DMS53 (cell line): ENCODE data around the gene GYS1.

Experiments
- DNase-seq: peaks from one replicate; lab custom pipeline; 2025; lab: John Stamatoyannopoulos, UW

GYS1 gene

DNA sequence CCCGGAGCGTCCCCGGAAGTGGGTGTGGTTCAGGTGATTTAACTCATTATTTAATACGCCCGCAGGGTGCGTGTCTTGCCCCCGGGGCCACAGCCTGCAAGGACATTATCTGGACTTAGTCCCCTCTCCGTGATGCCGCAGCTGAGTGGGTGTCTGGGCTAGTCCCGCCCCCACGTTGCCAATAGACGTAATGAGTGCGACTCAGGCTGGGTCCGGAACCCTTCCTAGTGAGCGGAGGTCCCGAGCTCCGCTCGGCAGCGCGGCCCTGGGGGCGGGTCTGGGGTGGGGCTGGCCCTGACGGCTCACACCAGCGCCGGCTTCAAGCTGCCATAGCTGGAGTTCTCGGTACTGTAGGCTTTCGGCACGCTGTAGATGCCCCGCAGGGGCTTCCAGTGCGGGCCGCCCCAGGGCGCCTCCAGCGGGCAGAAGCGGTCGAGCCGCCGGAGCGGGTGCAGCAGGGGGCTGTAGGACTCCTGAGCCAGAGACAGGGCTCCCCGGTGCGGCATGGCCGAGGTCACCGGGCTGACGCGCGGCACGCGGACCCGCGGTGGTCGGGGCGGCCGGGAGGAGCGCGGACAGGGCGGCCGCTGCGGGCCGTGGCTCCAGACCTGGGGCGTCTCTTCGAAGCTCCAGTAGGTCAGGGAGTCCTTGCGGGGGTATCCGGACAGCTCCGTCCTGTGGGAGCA, 24.7 kb upstream of the GYS1 start:
- peak; percentile 84 for DNase-seq

DNA sequence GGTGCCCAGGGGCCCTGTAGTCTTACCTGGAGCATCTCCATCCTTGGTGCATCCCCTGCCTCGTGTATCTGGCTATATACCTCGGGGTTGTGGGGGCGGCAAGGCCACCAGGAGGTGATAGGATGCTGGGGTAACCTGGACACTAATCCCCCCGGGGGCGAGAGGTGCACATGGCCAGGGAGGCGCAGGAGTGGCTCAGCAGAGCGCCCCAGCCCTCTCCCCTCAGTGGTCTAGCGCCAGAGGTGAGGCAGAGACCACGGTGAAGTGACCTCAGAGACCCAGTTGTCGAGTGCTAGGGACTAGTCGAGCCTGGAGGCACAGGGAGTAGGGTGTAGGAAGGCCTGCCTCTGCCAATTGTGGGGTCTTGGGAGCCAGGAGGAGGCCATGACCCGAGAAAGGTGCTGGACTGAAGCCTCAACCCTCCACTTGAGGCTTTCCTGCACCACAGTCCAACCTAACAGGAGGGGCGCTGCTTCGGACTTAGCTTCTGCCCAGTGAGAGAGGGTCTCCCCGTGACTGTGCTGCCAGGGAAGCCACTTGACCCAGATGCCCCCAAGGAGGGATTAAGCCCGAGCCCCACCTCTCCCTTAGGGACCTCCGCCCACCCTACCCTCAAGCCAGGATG, 24.0 kb upstream of the GYS1 start, which contains the start of gene LHB:
LHB (minus strand) TSS at position 51 of the 625 bp plus-strand sequence; CDS start at position 41, 10 bp downstream.
- peak; percentile 42 for DNase-seq

DNA sequence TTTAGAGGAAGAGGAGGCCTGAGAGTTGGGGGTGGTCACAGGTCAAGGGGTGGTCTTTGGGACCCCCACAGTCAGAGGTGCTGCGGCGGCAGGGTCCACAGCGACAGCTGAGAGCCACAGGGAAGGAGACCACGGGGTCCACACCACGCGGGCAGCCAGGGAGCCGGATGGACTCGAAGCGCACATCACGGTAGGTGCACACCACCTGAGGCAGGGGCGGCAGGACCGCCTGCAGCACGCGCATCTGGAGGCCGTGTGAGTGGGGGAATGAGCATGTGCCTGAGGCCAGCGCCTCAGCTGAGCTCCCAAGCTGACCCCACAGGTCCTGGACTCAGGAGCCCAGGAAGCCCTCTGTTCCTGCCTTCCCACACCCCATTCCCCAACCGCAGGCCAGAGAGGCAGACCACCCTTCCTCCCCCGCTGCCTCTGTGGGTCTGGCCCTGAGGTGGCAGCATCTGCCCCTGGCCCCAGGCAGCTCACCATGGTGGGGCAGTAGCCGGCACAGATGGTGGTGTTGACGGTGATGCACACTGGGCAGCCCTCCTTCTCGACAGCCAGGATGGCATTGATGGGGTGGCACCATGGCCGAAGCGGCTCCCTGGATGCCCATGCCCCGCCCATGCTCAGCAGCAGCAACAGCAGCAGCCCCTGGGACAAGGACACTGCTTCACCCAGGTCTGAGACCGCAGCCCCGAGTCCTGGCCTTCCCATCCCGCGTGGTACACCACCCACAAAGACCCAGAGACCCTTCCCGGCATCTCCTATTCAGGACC, 23.1 kb upstream of the GYS1 start:
- DNase-seq: no peak

DNA sequence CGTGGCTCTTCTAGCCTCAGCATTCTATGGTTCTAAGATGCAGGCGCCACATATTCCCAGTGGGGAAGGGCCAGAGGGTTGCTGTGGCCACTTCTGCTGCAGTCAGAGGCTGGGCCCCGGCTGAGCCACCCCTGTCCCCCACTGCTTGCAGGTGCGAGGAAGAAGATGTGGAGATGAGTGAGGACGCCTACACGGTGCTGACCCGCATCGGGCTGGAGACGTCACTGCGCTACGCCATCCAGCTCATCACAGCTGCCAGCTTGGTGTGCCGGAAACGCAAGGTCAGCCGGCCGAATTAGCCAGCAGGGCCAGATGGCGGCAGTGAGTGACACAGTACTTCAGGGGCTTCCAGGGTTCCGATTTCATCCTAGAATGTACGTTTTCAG, 21.8 kb upstream of the GYS1 start:
- DNase-seq: no peak

DNA sequence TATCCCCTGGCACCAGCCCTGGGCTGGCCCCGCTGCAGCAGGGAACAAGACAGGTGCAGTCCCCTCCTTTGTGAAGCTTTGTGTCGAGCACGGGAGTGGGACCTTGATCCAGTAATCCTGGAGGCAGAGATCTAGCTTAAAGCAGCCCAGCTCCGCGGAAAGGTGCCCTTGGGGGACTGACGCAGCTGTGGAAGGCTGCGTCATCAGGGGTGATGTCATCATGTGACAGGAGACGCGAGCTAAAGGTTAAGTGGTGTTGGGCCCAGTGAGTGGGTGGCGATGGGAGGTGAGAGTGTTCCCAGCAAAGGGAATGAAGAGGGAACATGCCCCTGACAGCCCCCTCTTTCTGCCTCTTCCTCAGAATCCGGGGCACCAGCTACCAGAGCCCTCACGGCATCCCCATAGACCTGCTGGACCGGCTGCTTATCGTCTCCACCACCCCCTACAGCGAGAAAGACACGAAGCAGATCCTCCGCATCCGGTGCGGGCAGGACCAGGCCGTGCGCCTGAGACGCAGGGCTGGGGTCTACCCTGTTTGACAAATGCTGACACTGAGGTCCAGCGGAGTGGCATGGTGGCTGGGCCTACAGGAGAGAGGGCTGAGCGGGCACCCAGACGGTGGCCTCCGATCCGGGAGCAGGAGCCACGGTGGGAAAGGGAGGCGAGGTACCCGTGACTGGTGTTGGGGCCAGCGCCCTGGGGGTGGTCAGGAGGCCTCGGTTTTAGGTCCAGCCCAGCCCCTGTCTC, 21.2 kb upstream of the GYS1 start:
- DNase-seq: peak; percentile 64

DNA sequence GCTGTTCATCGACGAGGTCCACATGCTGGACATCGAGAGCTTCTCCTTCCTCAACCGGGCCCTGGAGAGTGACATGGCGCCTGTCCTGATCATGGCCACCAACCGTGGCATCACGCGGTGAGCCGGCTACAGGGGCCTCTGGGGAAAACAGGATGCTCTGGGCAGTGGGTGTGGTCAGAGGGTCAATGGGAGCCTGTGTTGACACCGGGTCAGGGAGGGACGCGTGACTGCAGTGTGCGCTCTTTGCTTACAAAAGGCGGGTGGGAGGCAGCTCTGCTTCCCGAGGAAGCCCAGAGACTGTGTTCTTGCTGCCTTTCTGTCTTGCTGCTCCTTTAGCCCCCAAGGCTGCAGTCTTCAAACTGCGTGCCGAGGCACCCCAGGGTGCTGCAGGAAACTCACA, 18.1 kb upstream of the GYS1 start:
- no peak for DNase-seq

DNA sequence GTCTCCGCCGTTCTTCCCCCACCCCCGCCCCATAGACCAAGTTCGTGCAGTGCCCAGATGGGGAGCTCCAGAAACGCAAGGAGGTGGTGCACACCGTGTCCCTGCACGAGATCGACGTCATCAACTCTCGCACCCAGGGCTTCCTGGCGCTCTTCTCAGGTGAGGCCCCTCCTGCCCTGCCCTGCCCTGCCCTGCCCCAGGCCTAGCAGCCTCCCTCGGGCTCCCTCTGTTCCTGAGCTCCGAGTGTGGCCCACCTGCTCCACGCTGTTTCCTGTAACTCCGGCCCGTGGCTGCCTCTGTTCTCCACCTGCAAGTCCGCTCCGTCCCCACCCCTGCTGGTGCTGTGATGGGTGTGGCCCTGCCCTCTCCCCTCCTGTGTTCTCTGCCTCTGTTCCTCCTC, 17.3 kb upstream of the GYS1 start:
- no peak for DNase-seq

DNA sequence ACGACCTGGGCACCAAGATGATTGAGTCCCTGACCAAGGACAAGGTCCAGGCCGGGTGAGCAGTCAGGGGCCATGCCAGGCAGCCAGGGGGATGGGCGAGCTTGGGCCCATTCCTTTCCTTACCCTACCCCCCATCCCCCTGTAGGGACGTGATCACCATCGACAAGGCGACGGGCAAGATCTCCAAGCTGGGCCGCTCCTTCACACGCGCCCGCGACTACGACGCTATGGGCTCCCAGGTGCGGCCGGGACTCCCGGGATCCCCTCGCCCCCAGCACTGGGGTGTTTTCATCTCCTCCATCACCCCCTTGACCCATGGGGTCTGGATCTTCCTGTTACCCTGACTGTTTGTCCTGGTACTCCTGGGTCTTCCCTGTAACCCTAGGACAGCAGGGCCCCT, 16.7 kb upstream of the GYS1 start:
- DNase-seq: no peak

DNA sequence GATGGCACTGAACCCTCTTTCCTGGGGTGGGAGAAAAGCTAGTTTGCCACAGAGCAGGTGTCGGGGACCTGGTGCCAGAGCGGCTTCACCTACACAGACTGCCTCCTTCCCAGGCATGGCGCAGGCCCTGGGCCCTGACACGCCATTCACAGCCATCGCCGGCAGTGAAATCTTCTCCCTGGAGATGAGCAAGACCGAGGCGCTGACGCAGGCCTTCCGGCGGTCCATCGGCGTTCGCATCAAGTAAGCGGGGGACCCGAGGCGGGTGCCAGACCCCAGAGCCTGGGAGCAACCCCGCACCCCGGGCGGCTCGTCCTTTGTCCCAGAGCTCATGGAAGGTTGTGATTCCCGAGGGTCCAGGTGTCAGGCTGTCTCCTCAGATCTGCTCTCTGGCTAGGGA, 13.8 kb upstream of the GYS1 start:
- no peak for DNase-seq

DNA sequence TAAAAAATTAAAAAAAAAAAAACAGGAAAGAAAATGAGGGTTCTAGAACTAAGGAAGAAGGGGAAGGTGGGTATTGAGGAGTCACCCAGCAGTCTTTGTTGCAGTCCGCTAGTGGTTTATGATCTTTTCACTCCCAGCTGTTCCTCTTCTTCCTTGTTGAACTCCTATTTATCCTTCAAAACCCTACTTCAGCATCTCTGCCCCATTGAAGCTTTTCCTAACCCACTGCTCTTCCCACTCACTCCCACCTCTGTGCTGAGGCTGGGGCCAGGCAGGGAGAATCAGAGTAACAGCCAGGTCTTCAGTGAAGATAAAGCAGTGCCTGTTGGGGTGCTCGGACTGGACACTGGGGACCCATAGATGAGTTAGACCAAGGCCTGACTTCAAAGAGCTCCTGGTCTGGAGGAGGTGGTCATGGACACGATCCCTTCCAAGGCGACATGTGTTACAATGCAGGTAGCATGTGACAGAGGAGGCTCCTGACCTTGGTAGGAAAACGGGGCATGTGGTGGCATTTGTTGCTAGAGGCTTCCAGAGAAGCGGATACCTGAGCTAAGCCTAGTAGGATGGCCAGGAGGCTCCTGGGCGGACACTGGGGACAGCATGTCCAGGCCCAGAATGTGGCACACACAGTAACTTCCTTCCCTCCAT, 12.0 kb upstream of the GYS1 start:
- DNase-seq: no peak

DNA sequence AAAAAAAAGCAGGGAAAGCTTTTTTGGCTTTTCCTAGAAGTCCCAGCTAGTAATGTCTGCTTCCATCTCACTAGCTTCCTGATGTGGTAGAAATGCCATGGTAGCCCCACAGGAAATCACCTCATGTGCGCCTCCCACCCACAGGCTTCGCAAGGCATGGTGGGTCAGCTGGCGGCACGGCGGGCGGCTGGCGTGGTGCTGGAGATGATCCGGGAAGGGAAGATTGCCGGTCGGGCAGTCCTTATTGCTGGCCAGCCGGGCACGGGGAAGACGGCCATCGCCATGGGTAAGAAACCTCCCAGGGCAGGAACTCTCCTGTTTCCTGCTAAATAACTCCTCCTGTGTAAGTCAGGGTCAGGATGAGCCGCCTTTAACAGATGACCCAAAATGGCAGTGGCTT, 11.0 kb upstream of the GYS1 start:
- no peak for DNase-seq

DNA sequence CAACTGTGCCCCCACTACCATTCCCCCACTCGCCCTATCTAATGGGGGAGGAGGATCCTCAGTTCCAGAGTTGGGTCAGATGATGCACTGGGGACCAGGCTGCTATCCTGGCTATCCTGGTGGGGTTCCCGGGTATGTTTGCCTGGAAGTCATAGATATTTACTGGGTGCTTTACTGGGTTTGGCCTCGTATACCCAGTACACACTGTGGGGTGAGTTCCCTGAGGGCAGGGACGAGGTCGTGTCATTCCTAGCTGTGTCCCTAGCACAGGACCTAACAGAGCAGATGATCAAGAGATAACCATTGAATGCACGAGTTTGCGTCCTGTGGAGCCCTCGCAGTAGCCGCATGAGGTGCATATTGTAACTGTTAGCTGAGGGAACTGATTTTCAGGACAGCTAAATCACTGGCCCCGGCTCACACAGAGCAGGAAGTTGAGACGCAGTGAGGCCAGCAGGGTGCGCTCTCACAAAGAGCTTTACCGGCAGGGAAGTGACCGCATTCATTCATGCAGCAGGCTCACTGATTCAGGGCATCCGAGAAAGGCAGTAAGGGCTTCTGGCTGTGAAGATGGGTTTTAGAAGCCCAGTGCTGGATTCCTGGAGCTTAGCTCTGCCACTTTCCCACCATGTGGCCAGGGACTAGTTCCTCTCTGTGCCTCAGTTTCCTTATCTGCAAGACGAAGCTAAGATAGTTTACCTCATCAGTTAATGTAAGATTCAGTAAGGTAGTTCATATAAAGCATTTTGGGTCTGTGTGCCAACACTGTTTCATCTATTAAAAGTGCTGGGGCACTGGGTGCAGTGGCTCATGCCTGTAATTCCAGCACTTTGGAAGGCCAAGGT, 6.6 kb upstream of the GYS1 start:
- DNase-seq: peak; percentile 77

DNA sequence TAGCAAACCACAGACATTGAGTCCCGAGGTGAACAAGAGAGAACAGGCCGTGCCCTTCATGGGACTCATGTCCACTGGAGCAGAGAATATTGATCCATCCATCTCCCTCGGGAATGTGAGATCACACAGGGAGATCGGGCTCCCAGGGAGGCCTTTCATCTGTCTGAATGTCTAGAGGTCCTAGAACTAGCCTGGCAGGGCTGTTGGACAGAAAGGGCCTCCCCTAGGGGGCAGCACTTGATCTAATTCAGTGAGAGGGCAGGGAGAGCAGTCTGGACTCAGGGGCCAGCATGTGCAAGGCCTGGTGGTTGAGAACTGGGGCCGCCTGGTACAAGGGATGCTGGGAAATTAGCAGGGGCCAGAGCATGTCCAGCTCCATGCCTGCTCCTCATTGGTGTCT, 4.9 kb upstream of the GYS1 start:
- DNase-seq: peak; percentile 83

DNA sequence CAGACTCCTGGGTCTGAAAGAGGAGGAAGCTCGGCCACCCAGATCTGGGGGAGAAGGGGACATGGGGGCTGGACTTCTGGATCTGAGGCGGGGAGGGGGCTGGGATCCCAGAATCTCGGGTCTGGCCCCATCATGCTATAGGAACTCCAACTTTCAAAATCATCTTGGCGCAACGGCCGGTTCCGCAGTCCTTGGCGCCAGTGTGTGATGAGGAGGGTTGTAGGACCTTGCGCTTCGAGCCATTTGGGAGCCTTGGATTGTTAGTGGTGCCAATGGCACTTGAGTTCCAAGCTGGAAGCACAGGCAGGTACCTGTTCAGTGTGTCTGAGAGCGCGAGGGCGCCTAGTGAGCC, 902 bp upstream of the GYS1 start:
- peak; percentile 43 for DNase-seq

DNA sequence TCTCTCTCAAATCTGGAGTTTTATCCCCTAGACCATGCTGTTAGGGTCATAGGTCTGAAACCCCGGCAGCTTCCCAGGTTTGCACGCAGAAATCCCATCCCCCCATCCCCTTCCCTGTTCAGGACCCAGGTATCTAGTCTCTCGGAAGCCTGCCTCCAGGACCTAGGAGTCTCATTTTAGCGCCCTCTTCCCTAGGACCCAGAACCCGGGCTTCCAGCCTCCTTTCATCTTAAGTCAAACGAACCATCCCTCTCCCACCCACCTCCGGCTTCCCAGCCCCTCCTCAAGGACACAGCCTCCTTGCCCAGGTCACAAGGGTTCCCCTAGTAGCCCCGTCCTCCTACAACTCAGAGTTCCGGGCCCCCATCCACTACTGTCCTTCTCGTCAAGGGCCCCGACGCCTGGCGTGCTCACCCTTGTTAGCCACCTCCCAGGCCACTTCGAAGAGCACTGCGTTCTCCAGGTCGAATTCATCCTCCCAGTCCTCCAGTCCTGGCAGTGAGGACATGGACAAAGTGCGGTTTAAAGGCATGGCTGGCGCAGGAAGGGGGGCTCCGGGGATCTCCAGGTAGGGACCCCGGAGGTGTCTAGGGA, 431 bp downstream of the GYS1 start:
- DNase-seq: peak; percentile 84

DNA sequence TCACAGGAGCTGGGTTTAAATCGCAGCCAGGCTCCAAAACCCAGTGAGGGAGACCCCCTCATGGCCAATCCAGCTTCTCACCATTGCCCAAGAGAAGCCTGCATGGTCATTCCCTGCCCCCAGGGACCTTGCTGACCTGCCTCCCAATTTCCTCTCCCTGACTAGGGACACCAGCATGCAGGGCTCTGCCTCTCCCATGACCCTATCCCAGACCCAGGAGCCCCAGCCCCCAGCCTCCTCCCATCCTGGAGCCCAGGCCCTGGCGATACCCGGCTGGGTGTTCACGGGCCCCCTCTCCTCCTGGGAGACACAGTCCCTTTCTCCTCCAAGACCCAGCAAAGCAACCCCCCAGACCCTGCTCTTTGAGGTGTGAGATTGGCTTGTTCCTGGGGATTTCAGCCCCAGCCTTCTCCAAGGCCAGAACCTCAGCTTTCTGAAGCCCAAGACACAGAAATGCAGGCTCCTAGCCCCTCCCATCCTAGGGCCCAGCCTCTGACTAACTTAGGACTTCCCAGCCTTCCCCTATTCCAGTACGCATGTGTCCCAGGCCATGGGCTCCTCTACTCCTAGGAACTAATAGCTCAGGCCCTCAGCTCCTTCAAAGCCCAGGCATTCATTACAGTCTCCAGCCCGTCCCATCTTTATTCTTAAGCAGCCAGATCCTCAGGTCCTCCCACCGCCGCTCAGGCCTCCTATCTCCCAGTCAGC, 1.1 kb downstream of the GYS1 start:
- DNase-seq: peak; percentile 45

DNA sequence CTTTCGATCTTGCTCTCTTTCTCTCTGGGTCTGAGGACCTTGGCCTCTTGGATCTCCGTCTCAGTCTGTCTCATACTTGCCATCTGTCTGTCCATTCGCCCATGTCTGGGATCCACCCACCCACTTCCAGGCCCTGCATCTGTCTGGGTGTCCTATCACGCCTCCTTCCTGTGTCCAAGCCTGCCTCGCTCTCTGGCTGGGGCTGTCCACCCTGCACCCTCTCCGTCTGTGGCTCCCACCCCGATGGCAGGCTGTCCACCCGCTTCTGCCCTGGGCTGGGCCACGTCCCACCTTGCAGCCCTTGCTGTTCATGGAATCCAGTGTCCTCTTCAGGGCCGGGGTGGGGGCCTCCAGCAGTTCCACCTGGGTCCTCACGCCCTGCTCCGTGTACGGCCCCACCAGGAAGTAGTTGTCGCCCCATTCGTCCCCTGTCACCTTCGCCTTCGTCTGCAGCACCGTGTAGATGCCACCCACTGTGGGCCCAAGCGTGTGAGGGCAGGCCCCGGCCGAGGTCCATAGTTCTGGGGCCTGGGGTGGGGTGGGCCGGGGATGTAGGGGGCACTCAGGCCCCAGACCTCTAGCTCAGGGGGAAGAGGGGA, 2.0 kb downstream of the GYS1 start:
- DNase-seq: no peak

DNA sequence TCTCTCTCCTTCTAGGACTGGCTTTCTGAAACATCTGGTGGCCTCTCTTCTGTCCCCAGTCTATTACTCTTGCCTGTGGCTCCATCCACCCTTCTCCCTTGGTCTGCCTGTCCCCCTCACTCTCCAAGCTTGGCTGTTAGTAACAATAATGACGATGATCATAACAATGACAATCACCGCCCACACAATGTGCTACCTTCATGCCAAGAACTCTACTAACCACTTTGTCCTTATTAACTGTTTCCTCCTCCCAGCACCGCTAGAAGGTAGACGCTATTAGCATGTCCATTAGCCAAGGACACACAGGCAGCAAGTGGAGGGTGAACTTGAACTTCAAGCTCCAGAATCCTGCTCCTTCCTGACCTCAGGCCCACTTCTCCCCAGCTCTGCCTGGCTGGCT, 2.7 kb downstream of the GYS1 start:
- no peak for DNase-seq

DNA sequence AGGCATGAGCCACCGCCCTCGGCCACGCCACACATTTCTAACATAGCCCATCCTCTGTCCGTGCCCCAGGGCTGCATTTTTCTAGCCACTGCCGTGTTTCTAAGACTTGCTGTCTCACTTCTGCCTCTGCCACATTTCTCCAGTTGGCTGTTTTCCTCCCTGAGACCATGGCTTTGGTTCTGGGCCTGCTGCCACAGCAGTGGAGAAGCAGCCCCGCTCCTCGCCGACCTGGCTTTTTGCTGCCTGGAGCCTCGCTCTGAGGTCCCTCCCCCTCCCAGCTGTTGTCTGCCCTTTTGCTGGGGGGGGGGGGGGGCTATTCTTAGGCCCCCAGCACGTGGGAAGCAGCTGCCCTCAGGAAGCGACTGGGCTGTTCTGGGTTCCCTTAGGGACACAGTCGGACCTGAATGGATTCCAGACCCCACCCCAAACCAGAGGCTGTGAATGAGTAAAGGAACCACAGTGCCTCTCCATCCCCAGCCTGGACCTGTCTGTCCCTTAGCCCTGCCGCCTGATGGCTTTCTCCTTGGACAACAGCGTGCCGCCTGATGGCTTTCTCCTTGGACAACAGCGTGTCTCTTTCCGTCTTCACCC, 3.3 kb downstream of the GYS1 start:
- no peak for DNase-seq
